Fibroblast of lung (primary cell): ENCODE data around the gene ATP6V0D1. TPM values are rescaled to one million over a fixed set of nuclear protein-coding genes. Genes with fewer than 3 reads are reported as not detected.
A peak's percentile ranks its signal among the peaks of the same experiment; 100 is the strongest.

ENCODE experiments used
- DNase-seq, 2 donors: peaks; one replicate each; pipeline versions ENCODE4 v3.0.0 to v3.0.0-alpha.2; 2010; ENCODE audit warnings: low read depth in 2 of 2
- H2AFZ ChIP-seq: 2 replicates; pipeline ENCODE4 v1.5.1; 2012; ENCODE audit warnings: low read length, control low read depth, inconsistent platforms
- H3K27ac ChIP-seq: 2 replicates; pipeline ENCODE4 v1.5.1; 2011; ENCODE audit warnings: low read length, control low read depth; ENCODE audit not compliant: insufficient read depth
- H3K27me3 ChIP-seq: 2 replicates; pipeline ENCODE4 v1.5.1; 2011; ENCODE audit warnings: mild to moderate bottlenecking, low read length; ENCODE audit not compliant: control insufficient read depth, insufficient read depth
- H3K36me3 ChIP-seq: 2 replicates; pipeline ENCODE4 v1.5.1; 2011; ENCODE audit warnings: low read length; ENCODE audit not compliant: control insufficient read depth, insufficient read depth
- H3K4me1 ChIP-seq: 2 replicates; pipeline ENCODE4 v1.5.1; 2011; ENCODE audit warnings: low read length; ENCODE audit not compliant: control insufficient read depth, insufficient read depth; ENCODE audit errors: extremely low read depth
- H3K4me2 ChIP-seq: 2 replicates; pipeline ENCODE4 v1.5.1; 2011; ENCODE audit warnings: low read length, control low read depth; ENCODE audit not compliant: insufficient read depth; ENCODE audit errors: extremely low read depth
- H3K4me3 ChIP-seq, 4 experiments: fragments of 200-600 bp in 1 of 4; sonication (generic) in 1 of 4; replicated peaks in 1 of 4; 2 replicates each; pipeline ENCODE4 v1.5.1; 2011 to 2016; ENCODE audit warnings: low read length in 4 of 4, low read depth in 3 of 4, mild to moderate bottlenecking in 3 of 4, control low read depth in 2 of 4, inconsistent platforms in 1 of 4, mixed read lengths in 1 of 4; ENCODE audit not compliant: insufficient read depth in 1 of 4; ENCODE audit errors: control extremely low read depth in 1 of 4
- H3K79me2 ChIP-seq: 2 replicates; pipeline ENCODE4 v1.5.1; 2012; ENCODE audit warnings: mild to moderate bottlenecking, low read length, inconsistent platforms; ENCODE audit not compliant: control insufficient read depth, insufficient read depth
- H3K9ac ChIP-seq: 2 replicates; pipeline ENCODE4 v1.5.1; 2011; ENCODE audit warnings: mild to moderate bottlenecking, low read length, control low read depth; ENCODE audit not compliant: insufficient read depth
- H3K9me3 ChIP-seq: 2 replicates; pipeline ENCODE4 v1.5.1; 2012; ENCODE audit warnings: low read depth, low read length; ENCODE audit not compliant: control insufficient read depth, insufficient read depth
- H4K20me1 ChIP-seq: 2 replicates; pipeline ENCODE4 v1.5.1; 2011; ENCODE audit warnings: low read length; ENCODE audit not compliant: control insufficient read depth, insufficient read depth; ENCODE audit errors: extremely low read depth
- CTCF ChIP-seq, 2 donors: IDR thresholded peaks in 1 of 2; conservative IDR thresholded peaks in 1 of 2; 1 replicate in 1 of 2; 2 replicates in 1 of 2; pipeline ENCODE4 v1.5.1; 2011 to 2012; ENCODE audit warnings: low read length in 2 of 2, control low read depth in 1 of 2, inconsistent platforms in 1 of 2, low read depth in 1 of 2, mild to moderate bottlenecking in 1 of 2
- EZH2 ChIP-seq: IDR thresholded peaks from 2 replicates; pipeline ENCODE4 v1.5.1; 2012; ENCODE audit warnings: low read length, control low read depth, mild to moderate bottlenecking; ENCODE audit errors: missing control alignments
- polyA plus RNA-seq, 2 donors: library from polyadenylated mRNA; depleted of rRNA in 1 of 2; stranded (reverse) in 1 of 2; unstranded in 1 of 2; fragments of >200 nt; gene quantifications; 2 replicates each; pipeline ENCODE4 v1.2.1, GENCODE V29; 2011 to 2012; ENCODE audit warnings: missing spikeins in 1 of 2
- total RNA-seq: library from RNA; depleted of rRNA; stranded (reverse); fragments of >200 nt; gene quantifications from 2 replicates; pipeline ENCODE4 v1.2.1, GENCODE V29; 2014

ATP6V0D1 gene
- total and polyA plus RNA-seq, 2 donors (not counting 1 experiment from before 2014, with no cell fraction given): 91.2 to 183 TPM

- Histone ChIP-seq H4K20me1 (no peaks in the 10 kb centered on the region), H3K36me3 (peaks cover 4% of the 10 kb centered on the region), H3K9ac (peak overlapping the region; percentile 46), H3K79me2 (peaks cover 35% of the 10 kb centered on the region), H3K27me3 (no peaks in the 10 kb centered on the region), H3K9me3 (no peaks in the 10 kb centered on the region), H3K27ac (peak overlapping the region; percentile 80), H2AFZ (peak overlapping the region; percentile 92), H3K4me3 (peak overlapping the region; percentile 65 to 80 (median 76)), H3K4me1 (peaks cover 13% of the 10 kb centered on the region), H3K4me2 (peak overlapping the region; percentile 99)
- TF ChIP-seq CTCF (conservative IDR thresholded peaks at IDR 0.05 in 1 of 2, IDR thresholded peaks at IDR 0.05 in 1 of 2; ENCODE audit: low read depth in 1 of 2, low read length in 2 of 2): no peak
- TF ChIP-seq EZH2: no peak
- peak; percentile 46 to 57 for DNase-seq
Measured at GRCh38 chr16:67481561-67482232, 740 bp upstream of the ATP6V0D1 start.

- no peak overlapping the region for H3K4me2 ChIP-seq
- H2AFZ ChIP-seq: no peak overlapping the region
- H3K4me1 ChIP-seq: peaks cover 13% of the 10 kb centered on the region
- no peak overlapping the region for H3K4me3 ChIP-seq
- H3K27ac ChIP-seq: no peak overlapping the region
- H3K36me3 ChIP-seq: no peaks in the 10 kb centered on the region
- H3K9me3 ChIP-seq: no peaks in the 10 kb centered on the region
- peaks cover 63% of the 10 kb centered on the region for H3K79me2 ChIP-seq
- no peak for DNase-seq
- no peak overlapping the region for H3K9ac ChIP-seq
- H3K27me3 ChIP-seq: no peaks in the 10 kb centered on the region
- TF ChIP-seq CTCF (conservative IDR thresholded peaks at IDR 0.05 in 1 of 2, IDR thresholded peaks at IDR 0.05 in 1 of 2; ENCODE audit: low read depth in 1 of 2, low read length in 2 of 2) (no peak), EZH2 (no peak)
- H4K20me1 ChIP-seq: peaks cover under 1% of the 10 kb centered on the region
Measured at GRCh38 chr16:67477960-67478554, 2.9 kb downstream of the ATP6V0D1 start.

- Histone ChIP-seq H3K4me3 (no peak overlapping the region), H3K27me3 (no peaks in the 10 kb centered on the region), H4K20me1 (peaks cover 4% of the 10 kb centered on the region), H3K27ac (no peak overlapping the region), H3K36me3 (no peaks in the 10 kb centered on the region), H3K9ac (no peak overlapping the region), H3K4me2 (no peak overlapping the region), H3K79me2 (peaks cover 65% of the 10 kb centered on the region), H3K4me1 (peaks cover 5% of the 10 kb centered on the region), H3K9me3 (no peaks in the 10 kb centered on the region), H2AFZ (no peak overlapping the region)
- no peak for DNase-seq
- TF ChIP-seq CTCF (conservative IDR thresholded peaks at IDR 0.05 in 1 of 2, IDR thresholded peaks at IDR 0.05 in 1 of 2; ENCODE audit: low read depth in 1 of 2, low read length in 2 of 2): no peak
- no peak for TF ChIP-seq EZH2
Measured at GRCh38 chr16:67474551-67475455, 6.2 kb downstream of the ATP6V0D1 start.
